HEK293 (cell line): ENCODE results near the gene MCRIP1.
A peak's percentile ranks its signal among the peaks of the same experiment; 100 is the strongest.

Source experiments
- AEBP2 ChIP-seq: fragments of 450-650 bp; formaldehyde crosslinking; IDR thresholded peaks from 2 replicates; pipeline ENCODE4 v1.5.1; 2016; ENCODE audit warnings: missing biosample characterization, missing genetic modification characterization, borderline replicate concordance
- IKZF3 ChIP-seq: fragments of 450-650 bp; IDR thresholded peaks from 2 replicates; pipeline ENCODE4 v1.5.0; 2018; ENCODE audit warnings: missing biosample characterization, mild to moderate bottlenecking, missing genetic modification characterization, moderate library complexity
- KLF7 ChIP-seq: fragments of 450-650 bp; formaldehyde crosslinking; IDR thresholded peaks from 2 replicates; pipeline ENCODE4 v1.5.1; 2016; ENCODE audit warnings: missing biosample characterization, missing genetic modification characterization, borderline replicate concordance
- TSHZ1 ChIP-seq: fragments of 450-650 bp; formaldehyde crosslinking; IDR thresholded peaks from 2 replicates; pipeline ENCODE4 v1.5.1; 2016; ENCODE audit warnings: missing biosample characterization, missing genetic modification characterization, borderline replicate concordance
- ZBTB17 ChIP-seq: fragments of 450-650 bp; formaldehyde crosslinking; IDR thresholded peaks from 2 replicates; pipeline ENCODE4 v1.5.1; 2016; ENCODE audit warnings: missing biosample characterization, missing genetic modification characterization
- ZBTB44 ChIP-seq: fragments of 450-650 bp; IDR thresholded peaks from 2 replicates; pipeline ENCODE4 v1.5.1; 2018; ENCODE audit warnings: missing biosample characterization, mild to moderate bottlenecking, missing genetic modification characterization
- ZBTB49 ChIP-seq: fragments of 450-650 bp; formaldehyde crosslinking; IDR thresholded peaks from 2 replicates; pipeline ENCODE4 v1.5.1; 2016; ENCODE audit warnings: missing biosample characterization, missing genetic modification characterization, low read depth
- ZNF121 ChIP-seq: fragments of 450-650 bp; formaldehyde crosslinking; IDR thresholded peaks from 2 replicates; pipeline ENCODE4 v1.5.1; 2016; ENCODE audit warnings: missing biosample characterization, missing genetic modification characterization
- ZNF174 ChIP-seq: fragments of 450-650 bp; formaldehyde crosslinking; IDR thresholded peaks from 2 replicates; pipeline ENCODE4 v1.5.0; 2017; ENCODE audit warnings: missing biosample characterization, mild to moderate bottlenecking, missing genetic modification characterization
- ZNF18 ChIP-seq: fragments of 450-650 bp; formaldehyde crosslinking; IDR thresholded peaks from 2 replicates; pipeline ENCODE4 v1.5.1; 2016; ENCODE audit warnings: missing biosample characterization, missing genetic modification characterization
- ZNF184 ChIP-seq: fragments of 450-650 bp; IDR thresholded peaks from 2 replicates; pipeline ENCODE4 v1.5.1; 2018; ENCODE audit warnings: missing biosample characterization, mild to moderate bottlenecking, missing genetic modification characterization
- ZNF23 ChIP-seq: fragments of 450-650 bp; formaldehyde crosslinking; IDR thresholded peaks from 2 replicates; pipeline ENCODE4 v1.5.1; 2016; ENCODE audit warnings: missing biosample characterization, missing genetic modification characterization, borderline replicate concordance
- ZNF24 ChIP-seq: fragments of 450-650 bp; formaldehyde crosslinking; IDR thresholded peaks from 2 replicates; pipeline ENCODE4 v1.5.1; 2016; ENCODE audit warnings: missing biosample characterization, missing genetic modification characterization
- ZNF26 ChIP-seq: fragments of 450-650 bp; formaldehyde crosslinking; IDR thresholded peaks from 2 replicates; pipeline ENCODE4 v1.5.1; 2016; ENCODE audit warnings: missing biosample characterization, missing genetic modification characterization
- ZNF280C ChIP-seq: fragments of 450-650 bp; formaldehyde crosslinking; IDR thresholded peaks from 2 replicates; pipeline ENCODE4 v1.5.1; 2016; ENCODE audit warnings: missing biosample characterization, missing genetic modification characterization
- ZNF548 ChIP-seq: fragments of 450-650 bp; formaldehyde crosslinking; IDR thresholded peaks from 2 replicates; pipeline ENCODE4 v1.5.1; 2016; ENCODE audit warnings: missing biosample characterization, missing genetic modification characterization
- ZNF560 ChIP-seq: fragments of 450-650 bp; formaldehyde crosslinking; IDR thresholded peaks from 2 replicates; pipeline ENCODE4 v1.5.1; 2017; ENCODE audit warnings: missing biosample characterization, missing genetic modification characterization, borderline replicate concordance
- ZNF580 ChIP-seq: fragments of 450-650 bp; formaldehyde crosslinking; IDR thresholded peaks from 2 replicates; pipeline ENCODE4 v1.5.1; 2016; ENCODE audit warnings: missing biosample characterization, missing genetic modification characterization
- ZNF585B ChIP-seq: fragments of 450-650 bp; formaldehyde crosslinking; IDR thresholded peaks from 2 replicates; pipeline ENCODE4 v1.5.1; 2016; ENCODE audit warnings: missing biosample characterization, missing genetic modification characterization
- ZNF654 ChIP-seq: fragments of 450-650 bp; formaldehyde crosslinking; IDR thresholded peaks from 2 replicates; pipeline ENCODE4 v1.5.1; 2016; ENCODE audit warnings: low read depth, missing biosample characterization, missing genetic modification characterization
- ZXDB ChIP-seq: fragments of 450-650 bp; formaldehyde crosslinking; IDR thresholded peaks from 2 replicates; pipeline ENCODE4 v1.5.1; 2016; ENCODE audit warnings: missing biosample characterization, missing genetic modification characterization

MCRIP1 gene

GRCh38 chr17:81867170-81867990 lies 34.3 kb upstream of the MCRIP1 start (continued):
- TF ChIP-seq ZNF26 (tag by site-specific recombination) (no peak), ZNF121 (tag by site-specific recombination) (0 out of 2 replicates have a peak, but pooled peaks have one; percentile 49), ZXDB (0 out of 2 replicates have a peak, but pooled peaks have one; percentile 23), IKZF3 (tag by site-specific recombination) (peak; percentile 66), ZNF580 (tag by site-specific recombination) (no peak), AEBP2 (tag by site-specific recombination) (no peak), ZNF280C (tag by site-specific recombination) (no peak), ZNF184 (tag by site-specific recombination) (no peak), ZNF560 (no peak), ZNF548 (tag by site-specific recombination) (no peak), ZNF23 (no peak), ZNF18 (tag by site-specific recombination) (no peak; the same call in 1 of the 2 replicates), KLF7 (tag by site-specific recombination) (no peak), ZBTB17 (tag by site-specific recombination) (peak; percentile 50; the same call in 1 of the 2 replicates), ZBTB49 (tag by site-specific recombination) (no peak), ZNF174 (tag by site-specific recombination) (no peak), ZNF585B (tag by site-specific recombination) (no peak), ZNF654 (tag by site-specific recombination) (no peak), ZNF24 (tag by site-specific recombination) (no peak), TSHZ1 (tag by site-specific recombination) (peak; percentile 13; the same call in 1 of the 2 replicates), ZBTB44 (tag by site-specific recombination) (no peak)
